WERI-Rb-1 (cell line): ENCODE results near the gene MYO3A.
A peak's percentile ranks its signal among the peaks of the same experiment; 100 is the strongest.

Experiments used
- DNase-seq: peaks from one replicate; pipeline ENCODE4 v3.0.0-alpha.2; 2020
- H3K27ac ChIP-seq: fragments of 250-450 bp; sonication (Bioruptor Pico); 2 replicates; pipeline ENCODE4 v1.5.1; 2020; ENCODE audit warnings: mild to moderate bottlenecking, moderate library complexity
- H3K27me3 ChIP-seq: fragments of 250-450 bp; sonication (Bioruptor Pico); 2 replicates; pipeline ENCODE4 v1.5.1; 2021; ENCODE audit warnings: mild to moderate bottlenecking, low read depth, moderate library complexity; ENCODE audit not compliant: insufficient read depth, severe bottlenecking
- H3K36me3 ChIP-seq: fragments of 250-450 bp; sonication (Bioruptor Pico); 2 replicates; pipeline ENCODE4 v1.5.1; 2020; ENCODE audit warnings: mild to moderate bottlenecking, moderate library complexity
- H3K4me3 ChIP-seq: 2 replicates; pipeline ENCODE4 v1.5.1; 2011; ENCODE audit warnings: low read depth, mild to moderate bottlenecking, control low read depth, low read length
- H3K9me3 ChIP-seq: fragments of 250-450 bp; sonication (Bioruptor Pico); 2 replicates; pipeline ENCODE4 v1.5.1; 2021; ENCODE audit warnings: mild to moderate bottlenecking, moderate library complexity; ENCODE audit not compliant: severe bottlenecking
- TF ChIP-seq, protein P1 (sequence below): IDR thresholded peaks from 2 replicates; pipeline ENCODE4 v1.5.1; 2011; ENCODE audit warnings: low read depth, mild to moderate bottlenecking, control low read depth, inconsistent platforms, low read length

MYO3A gene

GRCh38 chr10:26156019-26156418 is 222.0 kb downstream of the MYO3A start:
- Histone ChIP-seq H3K27ac (no peak overlapping the region), H3K36me3 (no peaks in the 10 kb centered on the region), H3K9me3 (no peaks in the 10 kb centered on the region), H3K4me3 (no peak overlapping the region), H3K27me3 (no peaks in the 10 kb centered on the region)
- DNase-seq: no peak
- TF ChIP-seq, protein P1, sequence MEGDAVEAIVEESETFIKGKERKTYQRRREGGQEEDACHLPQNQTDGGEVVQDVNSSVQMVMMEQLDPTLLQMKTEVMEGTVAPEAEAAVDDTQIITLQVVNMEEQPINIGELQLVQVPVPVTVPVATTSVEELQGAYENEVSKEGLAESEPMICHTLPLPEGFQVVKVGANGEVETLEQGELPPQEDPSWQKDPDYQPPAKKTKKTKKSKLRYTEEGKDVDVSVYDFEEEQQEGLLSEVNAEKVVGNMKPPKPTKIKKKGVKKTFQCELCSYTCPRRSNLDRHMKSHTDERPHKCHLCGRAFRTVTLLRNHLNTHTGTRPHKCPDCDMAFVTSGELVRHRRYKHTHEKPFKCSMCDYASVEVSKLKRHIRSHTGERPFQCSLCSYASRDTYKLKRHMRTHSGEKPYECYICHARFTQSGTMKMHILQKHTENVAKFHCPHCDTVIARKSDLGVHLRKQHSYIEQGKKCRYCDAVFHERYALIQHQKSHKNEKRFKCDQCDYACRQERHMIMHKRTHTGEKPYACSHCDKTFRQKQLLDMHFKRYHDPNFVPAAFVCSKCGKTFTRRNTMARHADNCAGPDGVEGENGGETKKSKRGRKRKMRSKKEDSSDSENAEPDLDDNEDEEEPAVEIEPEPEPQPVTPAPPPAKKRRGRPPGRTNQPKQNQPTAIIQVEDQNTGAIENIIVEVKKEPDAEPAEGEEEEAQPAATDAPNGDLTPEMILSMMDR: no peak

- no peaks in the 10 kb centered on the region for H3K9me3 ChIP-seq
- H3K4me3 ChIP-seq: no peak overlapping the region
- no peaks in the 10 kb centered on the region for H3K27me3 ChIP-seq
- H3K36me3 ChIP-seq: no peaks in the 10 kb centered on the region
- TF ChIP-seq, protein P1: peak; percentile 28
- peak; percentile 6 for DNase-seq
- H3K27ac ChIP-seq: no peak overlapping the region
Measured at GRCh38 chr10:26157734-26158133, 223.7 kb downstream of the MYO3A start.

DNA sequence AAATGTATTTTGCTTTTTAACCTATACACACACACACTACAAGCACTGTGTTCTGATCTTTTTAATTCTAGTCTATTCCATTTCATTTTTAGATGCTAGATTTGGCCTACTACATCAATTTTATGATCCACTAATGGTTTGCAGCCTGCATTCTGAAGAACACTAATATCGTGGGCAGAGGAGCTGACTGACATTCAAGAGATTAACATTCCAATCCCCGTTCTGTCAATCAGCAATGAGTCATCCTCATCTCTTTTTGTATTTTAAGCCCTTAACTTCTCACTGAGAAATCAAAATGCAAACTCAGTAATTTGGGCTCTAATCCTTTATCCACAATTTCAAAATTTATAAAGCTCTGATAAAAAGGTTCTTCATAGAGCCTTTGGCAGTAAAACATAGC is 235.4 kb downstream of the MYO3A start:
- Histone ChIP-seq H3K4me3 (no peak overlapping the region), H3K36me3 (no peaks in the 10 kb centered on the region), H3K27ac (no peak overlapping the region), H3K9me3 (no peaks in the 10 kb centered on the region), H3K27me3 (no peaks in the 10 kb centered on the region)
- DNase-seq: no peak
- TF ChIP-seq, protein P1: no peak

- H3K27me3 ChIP-seq: no peaks in the 10 kb centered on the region
- H3K27ac ChIP-seq: no peak overlapping the region
- H3K36me3 ChIP-seq: no peaks in the 10 kb centered on the region
- DNase-seq: no peak
- no peak overlapping the region for H3K4me3 ChIP-seq
- TF ChIP-seq, protein P1: no peak
- no peaks in the 10 kb centered on the region for H3K9me3 ChIP-seq
Measured at GRCh38 chr10:26172131-26172530, 238.1 kb downstream of the MYO3A start.

- Histone ChIP-seq H3K27me3 (no peaks in the 10 kb centered on the region), H3K4me3 (no peak overlapping the region), H3K36me3 (no peaks in the 10 kb centered on the region), H3K27ac (no peak overlapping the region), H3K9me3 (no peaks in the 10 kb centered on the region)
- TF ChIP-seq, protein P1: no peak
- DNase-seq: no peak
Measured at GRCh38 chr10:26173837-26174236, 239.8 kb downstream of the MYO3A start.

- TF ChIP-seq, protein P1: no peak
- DNase-seq: no peak
- Histone ChIP-seq H3K27ac (no peak overlapping the region), H3K9me3 (no peaks in the 10 kb centered on the region), H3K4me3 (no peak overlapping the region), H3K36me3 (no peaks in the 10 kb centered on the region), H3K27me3 (no peaks in the 10 kb centered on the region)
Measured at GRCh38 chr10:26177341-26177740, 243.3 kb downstream of the MYO3A start.
